SH-SY5Y (cell line): Measurements from ENCODE around the gene WSCD1.

ENCODE experiments used
- GATA2 ChIP-seq: IDR thresholded peaks from 2 replicates; pipeline ENCODE4 v1.6.1; 2011; ENCODE audit warnings: mild to moderate bottlenecking, low read depth, low read length
- GATA3 ChIP-seq: IDR thresholded peaks from 2 replicates; pipeline ENCODE4 v1.6.1; 2011; ENCODE audit warnings: low read depth, mild to moderate bottlenecking, low read length, moderate library complexity

WSCD1 gene

GRCh38 chr17:6160911-6161855 is 91.0 kb downstream of the WSCD1 start:
- TF ChIP-seq GATA2 (no peak), GATA3 (no peak)

GRCh38 chr17:6162216-6162615 is 92.0 kb downstream of the WSCD1 start:
- TF ChIP-seq GATA2 (no peak), GATA3 (no peak)

GRCh38 chr17:6162892-6163291 is 92.7 kb downstream of the WSCD1 start:
- TF ChIP-seq GATA3 (no peak), GATA2 (no peak)

GRCh38 chr17:6163612-6164333 is 93.6 kb downstream of the WSCD1 start:
- TF ChIP-seq GATA2 (no peak), GATA3 (no peak)

- TF ChIP-seq GATA3 (no peak), GATA2 (no peak)
Observed at GRCh38 chr17:6164996-6165395, 94.8 kb downstream of the WSCD1 start.

- no peak for TF ChIP-seq GATA2
- no peak for TF ChIP-seq GATA3
Observed at GRCh38 chr17:6165806-6166205, 95.6 kb downstream of the WSCD1 start.

- TF ChIP-seq GATA3 (no peak), GATA2 (no peak)
Observed at GRCh38 chr17:6166492-6167179, 96.5 kb downstream of the WSCD1 start.

GRCh38 chr17:6168296-6168695 is 98.1 kb downstream of the WSCD1 start:
- TF ChIP-seq GATA2, result no peak
- no peak for TF ChIP-seq GATA3

GRCh38 chr17:6170349-6170748 is 100.2 kb downstream of the WSCD1 start:
- no peak for TF ChIP-seq GATA3
- no peak for TF ChIP-seq GATA2

GRCh38 chr17:6172642-6173330 is 102.6 kb downstream of the WSCD1 start:
- TF ChIP-seq GATA2, result no peak
- TF ChIP-seq GATA3, result no peak

- TF ChIP-seq GATA3 (no peak), GATA2 (no peak)
Observed at GRCh38 chr17:6173653-6174052, 103.5 kb downstream of the WSCD1 start.
